K562 (cell line): ENCODE measurements around the gene RBMS1. TPM values are rescaled to one million over a fixed set of nuclear protein-coding genes. Genes with fewer than 3 reads are reported as not detected.
A peak's percentile ranks its signal among the peaks of the same experiment; 100 is the strongest.

Source experiments
- ATAC-seq: fragments of 200-7000 bp; cut with Tn5 transposase; 3 replicates; pipeline ENCODE4 v1.9.1; 2020; ENCODE audit warnings: moderate library complexity
- BruUV-seq: library from RNA; stranded (reverse); fragments of 400-500 nt; replicated peaks from 2 replicates; lab custom pipeline; 2021; lab: Mats Ljungman, UMichigan
- CTCF ChIA-PET: fragments of 300-600 bp; formaldehyde crosslinking; extraction: SDS; loops from one replicate; lab custom pipeline; 2021; ENCODE audit warnings: low intra/inter-chr PET ratio; lab: Yijun Ruan, JAX
- POLR2A ChIA-PET: fragments of 300-600, 350-650 bp; sonication (Branson Sonifier 250); formaldehyde crosslinking; extraction: SDS; loops from one replicate; lab custom pipeline; 2021; ENCODE audit warnings: antibody characterized with exemption, inconsistent platforms; lab: Yijun Ruan, JAX
- DNase-seq, 4 experiments: peaks; one replicate each; pipeline versions ENCODE4 v3.0.0 to v3.0.0-alpha.2; 2011 to 2018; ENCODE audit warnings: low spot score in 3 of 4, mixed read lengths in 3 of 4; ENCODE audit errors: extremely low read depth in 1 of 4
- FAIRE-seq: peaks from 2 replicates; lab custom pipeline; 2011; peaks lifted over from hg19 to GRCh38; lab: Jason Lieb, UNC
- H2AFZ ChIP-seq: 2 replicates; pipeline ENCODE4 v1.6.0; 2011; ENCODE audit warnings: low read depth, low read length, control low read depth, inconsistent platforms
- H3K27ac ChIP-seq: fragments of 200-600 bp; 3 replicates; pipeline ENCODE4 v1.8.0; 2011; ENCODE audit warnings: low read depth, mild to moderate bottlenecking, control low read depth, inconsistent platforms, low read length, moderate library complexity, mixed read lengths; ENCODE audit errors: extremely low read depth
- H3K27me3 ChIP-seq, 2 experiments: fragments of 300-600 bp in 1 of 2; 2 replicates in 1 of 2; 3 replicates in 1 of 2; pipeline versions ENCODE4 v1.6.0 to v1.8.0; 2011; ENCODE audit warnings: inconsistent platforms in 2 of 2, low read length in 2 of 2, mild to moderate bottlenecking in 1 of 2, mixed read lengths in 1 of 2, moderate library complexity in 1 of 2; ENCODE audit not compliant: control insufficient read depth in 2 of 2, insufficient read depth in 2 of 2
- H3K36me3 ChIP-seq: fragments of 300-600 bp; 3 replicates; pipeline ENCODE4 v1.8.0; 2011; ENCODE audit warnings: mild to moderate bottlenecking, low read length, inconsistent platforms; ENCODE audit not compliant: control insufficient read depth, insufficient read depth
- H3K4me1 ChIP-seq, 2 experiments: fragments of 200-600 bp in 1 of 2; replicated peaks in 1 of 2; 2 replicates in 1 of 2; 3 replicates in 1 of 2; pipeline versions ENCODE4 v1.5.1 to v1.8.0; 2011; ENCODE audit warnings: inconsistent platforms in 2 of 2, low read length in 2 of 2, mild to moderate bottlenecking in 1 of 2, mixed read lengths in 1 of 2, moderate library complexity in 1 of 2; ENCODE audit not compliant: control insufficient read depth in 2 of 2, insufficient read depth in 2 of 2
- H3K4me2 ChIP-seq: 2 replicates; pipeline ENCODE4 v1.6.1; 2011; ENCODE audit warnings: low read length, control low read depth, inconsistent platforms, mixed read lengths; ENCODE audit not compliant: insufficient read depth
- H3K4me3 ChIP-seq: fragments of 200-600 bp; sonication (generic), shearing (Covaris generic); 2 replicates; pipeline ENCODE4 v1.5.1; 2016; ENCODE audit warnings: control low read depth, inconsistent platforms
- H3K79me2 ChIP-seq: fragments of 200-600 bp; 3 replicates; pipeline ENCODE4 v1.8.0; 2011; ENCODE audit warnings: low read length, inconsistent platforms; ENCODE audit not compliant: control insufficient read depth, insufficient read depth
- H3K9ac ChIP-seq, 2 experiments: 2 replicates each; pipeline versions ENCODE4 v1.6.0 to v1.6.1; 2011; ENCODE audit warnings: low read depth in 2 of 2, low read length in 2 of 2, control low read depth in 1 of 2, inconsistent platforms in 1 of 2, mild to moderate bottlenecking in 1 of 2, mixed read lengths in 1 of 2; ENCODE audit not compliant: insufficient read depth in 1 of 2
- H3K9me1 ChIP-seq: one replicate; pipeline ENCODE4 v1.6.0; 2011; ENCODE audit warnings: inconsistent platforms, mild to moderate bottlenecking, low read length, moderate library complexity; ENCODE audit not compliant: control insufficient read depth, insufficient read depth
- H3K9me3 ChIP-seq: replicated peaks from 2 replicates; pipeline ENCODE4 v1.5.1; 2011; ENCODE audit warnings: low read depth, low read length, inconsistent platforms; ENCODE audit not compliant: control insufficient read depth, insufficient read depth
- H4K20me1 ChIP-seq: replicated peaks from 2 replicates; pipeline ENCODE4 v1.6.1; 2011; ENCODE audit warnings: low read length, inconsistent platforms, mixed read lengths; ENCODE audit not compliant: control insufficient read depth, insufficient read depth
- PYGO2 ChIP-seq: fragments of 450-650 bp; IDR thresholded peaks from 2 replicates; pipeline ENCODE4 v1.6.1; 2016; ENCODE audit warnings: mild to moderate bottlenecking, missing genetic modification characterization, moderate library complexity, missing compliant biosample characterization
- ZBTB7A ChIP-seq: IDR thresholded peaks from 2 replicates; pipeline ENCODE4 v1.6.1; 2011; ENCODE audit warnings: low read depth, mild to moderate bottlenecking, low read length, moderate library complexity, borderline replicate concordance; ENCODE audit not compliant: control insufficient read depth
- ZNF561 ChIP-seq: fragments of 450-650 bp; formaldehyde crosslinking; conservative IDR thresholded peaks from 2 replicates; pipeline ENCODE4 v1.4.0; 2020; ENCODE audit warnings: mild to moderate bottlenecking, moderate library complexity
- WGBS: fragments of 100-300 bp; shearing (Covaris generic); methylation state at CpG from one replicate; pipeline ENCODE4 v1.1.6; 2016; ENCODE audit warnings: low coverage, mixed read lengths; ENCODE audit not compliant: insufficient coverage; ENCODE audit errors: missing lambda C conversion rate; 5-methylcytosine and 5-hydroxymethylcytosine counted together
- in situ Hi-C: fragments of 300-500 bp; cut with MboI; formaldehyde crosslinking; loops from 4 replicates; pipeline ENCODE4 v1.15.0; 2018; ENCODE audit warnings: inconsistent platforms, mixed read lengths
- intact Hi-C: fragments of 100-400 bp; cut with micrococcal nuclease; formaldehyde crosslinking; loops from 2 replicates; pipeline ENCODE4 v1.14.2; 2022
- polyA plus RNA-seq, 8 experiments: library from polyadenylated mRNA; depleted of rRNA in 4 of 8; stranded (reverse) in 5 of 8; unstranded in 3 of 8; fragments of >200 nt; fragmentation: Nextera tagmentation in 2 of 8; fragmentation: Illumina TruSeq in 1 of 8; extraction: Ambion mirVana in 2 of 8; extraction: Trizol in 1 of 8; gene quantifications; 2 replicates each; pipeline versions ENCODE4 v1.2.1 to v1.2.3, GENCODE V29; 2011 to 2014; ENCODE audit warnings: inconsistent platforms in 1 of 8, missing spikeins in 1 of 8
- total RNA-seq, 7 experiments: library from RNA; depleted of rRNA in 6 of 7; stranded (reverse); fragments of >200 nt in 6 of 7; fragmentation: Illumina TruSeq in 2 of 7; extraction: Trizol in 2 of 7; gene quantifications; 2 replicates each; pipeline versions ENCODE4 v1.2.1 to v1.2.3, GENCODE V29; 2011 to 2021; ENCODE audit warnings: low replicate concordance in 1 of 7
- TF ChIP-seq, protein P1 (sequence below): fragments of 450-650 bp; IDR thresholded peaks from 2 replicates; pipeline ENCODE4 v1.6.1; 2014; ENCODE audit warnings: low read depth, mild to moderate bottlenecking, moderate library complexity, borderline replicate concordance

The RBMS1 gene
- total and polyA plus RNA-seq, 9 of the 15 experiments (the other 6 are each of a cell fraction or from before 2014, with no cell fraction given), result 0.04 to 0.31 (median 0.09) TPM; not detected in 6

DNA sequence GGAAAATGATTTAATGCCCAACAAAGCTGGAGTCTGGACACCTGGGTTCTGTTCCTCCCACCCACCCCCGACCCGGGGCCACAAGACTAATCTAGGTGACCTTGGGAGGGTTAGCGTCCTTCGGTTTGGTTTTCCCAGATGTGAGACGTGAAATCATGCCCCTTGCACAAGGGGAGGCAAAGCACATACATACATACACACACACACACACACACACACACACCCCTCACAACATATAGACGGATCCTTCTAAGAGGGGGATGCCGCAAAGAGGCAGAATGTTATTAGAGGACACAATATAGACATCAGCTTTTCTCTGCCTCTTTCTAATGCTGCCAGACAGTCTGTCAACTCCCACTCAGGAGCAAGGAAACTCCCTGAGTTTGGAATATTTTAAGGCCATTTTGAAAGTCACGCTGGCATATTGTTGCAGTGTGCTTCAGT, 616 bp upstream of the RBMS1 start (continued):
- TF ChIP-seq, protein P1, sequence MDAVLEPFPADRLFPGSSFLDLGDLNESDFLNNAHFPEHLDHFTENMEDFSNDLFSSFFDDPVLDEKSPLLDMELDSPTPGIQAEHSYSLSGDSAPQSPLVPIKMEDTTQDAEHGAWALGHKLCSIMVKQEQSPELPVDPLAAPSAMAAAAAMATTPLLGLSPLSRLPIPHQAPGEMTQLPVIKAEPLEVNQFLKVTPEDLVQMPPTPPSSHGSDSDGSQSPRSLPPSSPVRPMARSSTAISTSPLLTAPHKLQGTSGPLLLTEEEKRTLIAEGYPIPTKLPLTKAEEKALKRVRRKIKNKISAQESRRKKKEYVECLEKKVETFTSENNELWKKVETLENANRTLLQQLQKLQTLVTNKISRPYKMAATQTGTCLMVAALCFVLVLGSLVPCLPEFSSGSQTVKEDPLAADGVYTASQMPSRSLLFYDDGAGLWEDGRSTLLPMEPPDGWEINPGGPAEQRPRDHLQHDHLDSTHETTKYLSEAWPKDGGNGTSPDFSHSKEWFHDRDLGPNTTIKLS, result no peak
- TF ChIP-seq PYGO2 (tag), result no peak

DNA sequence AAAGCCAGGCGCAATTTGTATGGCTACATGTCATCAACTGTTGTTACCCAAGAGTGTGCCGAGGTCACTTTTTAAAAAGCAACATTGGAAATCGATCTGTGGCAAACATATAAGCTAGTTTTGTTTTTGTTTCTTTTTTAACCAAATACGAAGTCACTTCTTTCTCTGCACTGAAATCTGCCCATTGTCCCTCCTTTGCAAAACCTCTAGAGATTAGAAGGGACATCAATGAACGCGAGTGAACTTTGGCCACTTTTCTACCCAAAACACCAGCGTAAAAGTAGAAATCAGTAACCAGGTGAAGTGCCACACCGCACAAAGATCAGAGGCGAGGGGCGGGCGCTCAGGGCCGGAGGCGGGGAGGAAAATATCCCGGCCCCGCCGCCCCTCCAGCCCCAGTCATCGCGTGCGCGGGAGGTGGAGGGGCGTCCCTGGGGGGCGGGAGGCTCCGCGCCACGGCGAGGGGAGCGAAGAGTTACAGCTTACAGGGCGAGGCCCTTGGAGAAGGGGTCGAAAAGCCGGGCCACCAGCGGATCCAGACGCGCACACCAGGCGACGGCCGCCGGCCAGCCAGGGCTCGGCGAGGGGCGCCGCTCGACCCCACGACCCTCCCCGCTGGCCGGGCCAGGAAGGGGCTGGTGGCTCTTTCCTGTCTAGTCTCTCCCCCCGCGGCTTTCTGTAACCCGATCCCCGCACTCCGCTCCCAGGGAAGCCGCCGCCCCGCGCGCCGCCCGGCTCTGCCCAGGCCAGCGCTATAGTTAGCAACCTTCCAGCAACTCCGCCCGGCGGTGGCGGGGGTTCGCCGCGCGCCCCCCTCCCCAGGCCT, 993 bp downstream of the RBMS1 start:
- H4K20me1 ChIP-seq, result no peaks in the 10 kb centered on the region
- TF ChIP-seq ZNF561 (CRISPR knock-in tag) (no peak), ZBTB7A (peak; percentile 51; the same call in 1 of the 2 replicates)
- TF ChIP-seq, all 486 proteins: peak for 1
- ATAC-seq (peak; percentile 89), FAIRE-seq (no peak), DNase-seq (peak; percentile 12 to 23 (median 18))
- peaks cover 0 to 13% of the 10 kb centered on the region in 2 experiments; a peak in 2 of 5 replicates for H3K4me1 ChIP-seq
- no peak overlapping the region for H3K4me3 ChIP-seq
- no peak overlapping the region for H3K4me2 ChIP-seq
- no peak overlapping the region for H3K27ac ChIP-seq
- no peaks in the 10 kb centered on the region for H3K9me3 ChIP-seq
- peaks cover 6 to 12% of the 10 kb centered on the region in 2 experiments; a peak in 3 of 5 replicates for H3K27me3 ChIP-seq
- H3K79me2 ChIP-seq, result no peaks in the 10 kb centered on the region
- intact Hi-C loops (no loop called here), in situ Hi-C loops (no loop called here)
- BruUV-seq, result no TSS peak
- no peaks in the 10 kb centered on the region for H3K9me1 ChIP-seq
- H3K36me3 ChIP-seq, result no peaks in the 10 kb centered on the region
- POLR2A ChIA-PET, result interaction anchor here (0.8 kb wide), 1 partner anchor 493 kb away, joined by 3 read pairs; no protein-coding TSS in a partner anchor
- H3K9ac ChIP-seq, result no peak overlapping the region
- H2AFZ ChIP-seq, result no peak overlapping the region
- CTCF ChIA-PET, result interaction anchor here (0.6 kb wide), 1 partner anchor 769 kb away, joined by 4 read pairs; no protein-coding TSS in a partner anchor
- WGBS, result 1% methylated on average over 55 of the region's 66 CpGs
